ENCODE measurements around the gene SYMPK.

SYMPK gene

DNA sequence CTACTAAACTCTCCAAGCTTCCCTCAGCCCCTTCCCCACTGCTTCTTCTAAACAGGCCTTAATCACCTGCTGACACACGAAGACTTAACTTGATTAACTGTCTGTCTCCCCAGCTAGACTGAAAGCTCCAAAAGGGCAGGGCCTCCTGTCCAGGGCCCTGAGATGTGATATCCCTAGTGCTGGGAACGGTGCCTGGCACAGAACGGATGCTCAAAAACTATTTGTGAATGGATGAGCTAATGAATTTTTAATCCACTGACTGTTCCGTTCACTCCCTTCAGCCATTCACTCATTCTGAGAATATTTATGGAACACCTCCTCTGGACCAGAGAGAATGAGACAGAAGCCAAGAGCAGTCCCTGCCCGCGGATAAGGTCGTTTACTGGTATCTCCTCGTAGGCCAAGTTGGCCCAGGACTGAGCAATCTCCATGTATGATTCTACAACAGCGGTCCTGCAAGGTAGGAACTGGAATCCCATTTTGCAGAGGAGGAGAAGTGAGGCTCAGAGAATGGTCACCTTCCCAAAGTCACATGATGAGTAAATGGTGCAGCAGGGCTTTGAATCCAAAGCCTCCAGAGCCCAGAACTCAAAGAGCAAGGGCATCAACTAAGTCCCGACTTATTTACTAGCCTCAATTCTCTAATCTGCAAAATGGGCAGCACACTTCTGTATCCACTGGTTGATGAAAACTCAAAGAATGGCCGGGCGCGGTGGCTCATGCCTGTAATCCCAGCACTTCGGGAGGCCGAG is 73.7 kb downstream of the SYMPK start:
- no peak for TF ChIP-seq POLR2A (IDR thresholded peaks at IDR 0.05; ENCODE audit: low read depth, low read length)
- no peak for TF ChIP-seq TAF1 (IDR thresholded peaks at IDR 0.05; ENCODE audit: borderline replicate concordance, low read depth, low read length)
- TF ChIP-seq POLR2AphosphoS5 (IDR thresholded peaks at IDR 0.05; ENCODE audit: low read depth, low read length) = no peak
- FAIRE-seq (no peak), DNase-seq (ENCODE audit: insufficient read length) (no peak)

DNA sequence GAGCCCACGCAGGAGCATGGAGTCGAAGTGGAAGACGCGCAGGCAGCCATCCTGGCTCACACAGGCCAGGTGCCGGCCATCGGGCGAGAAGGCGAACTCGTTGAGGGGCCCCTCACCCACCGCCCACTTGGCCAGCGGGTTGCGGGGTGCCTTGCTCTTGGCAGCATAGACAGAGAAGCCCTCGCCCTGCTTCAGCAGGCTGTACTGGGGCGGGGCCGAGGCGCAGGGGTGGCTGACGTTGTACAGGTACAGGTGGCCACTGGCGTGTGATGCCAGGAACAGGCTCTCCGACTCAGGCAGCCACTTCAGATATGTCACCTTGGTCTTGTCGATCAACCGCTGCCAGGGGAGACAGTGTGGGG is 76.4 kb downstream of the SYMPK start:
- no peak for TF ChIP-seq TAF1 (IDR thresholded peaks at IDR 0.05; ENCODE audit: borderline replicate concordance, low read depth, low read length)
- no peak for TF ChIP-seq POLR2A (IDR thresholded peaks at IDR 0.05; ENCODE audit: low read depth, low read length)
- no peak for TF ChIP-seq POLR2AphosphoS5 (IDR thresholded peaks at IDR 0.05; ENCODE audit: low read depth, low read length)
- FAIRE-seq (no peak), DNase-seq (ENCODE audit: insufficient read length) (no peak)

DNA sequence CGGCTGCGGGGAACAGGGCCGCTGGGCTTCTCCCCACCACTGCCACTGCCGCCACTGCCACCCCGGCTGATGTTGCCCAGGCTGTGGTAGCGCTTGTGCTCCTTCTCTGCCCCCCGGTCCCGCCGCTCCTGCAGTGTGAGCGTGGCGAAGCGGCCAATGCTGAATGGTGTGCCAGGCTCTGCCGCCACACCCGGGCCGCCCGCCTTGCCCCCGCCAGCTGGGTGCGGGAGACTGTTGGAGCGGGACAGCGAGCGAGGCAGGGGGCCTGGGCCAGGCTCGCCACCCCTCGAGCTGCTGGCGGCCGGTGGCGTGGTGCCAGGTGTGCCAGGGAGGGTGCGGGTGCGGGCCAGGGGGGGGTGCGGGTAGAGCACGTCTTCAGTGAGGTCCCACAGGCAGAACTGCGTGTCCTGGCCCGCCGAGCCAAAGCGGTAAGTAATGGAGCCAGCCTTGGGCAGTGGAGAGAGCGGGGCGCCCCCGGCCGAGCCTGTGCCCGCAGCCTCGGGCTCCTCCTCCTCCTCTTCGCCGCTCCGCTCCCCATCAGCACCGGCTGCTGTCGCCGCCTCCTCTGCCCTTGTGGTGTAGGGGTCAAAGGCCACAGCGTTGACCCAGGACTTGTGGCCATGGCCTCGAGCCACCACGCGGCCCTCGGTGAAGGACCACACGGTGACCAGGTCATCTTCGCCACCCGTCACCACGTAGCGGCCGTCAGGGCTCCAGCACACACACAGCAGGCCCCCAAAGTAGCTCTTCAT is 77.0 kb downstream of the SYMPK start:
- FAIRE-seq = no peak
- TF ChIP-seq POLR2AphosphoS5 (IDR thresholded peaks at IDR 0.05; ENCODE audit: low read depth, low read length) = no peak
- no peak; the same call in 1 of the 2 replicates for TF ChIP-seq POLR2A (IDR thresholded peaks at IDR 0.05; ENCODE audit: low read depth, low read length)
- no peak for TF ChIP-seq TAF1 (IDR thresholded peaks at IDR 0.05; ENCODE audit: borderline replicate concordance, low read depth, low read length)
- DNase-seq (ENCODE audit: insufficient read length) = no peak

DNA sequence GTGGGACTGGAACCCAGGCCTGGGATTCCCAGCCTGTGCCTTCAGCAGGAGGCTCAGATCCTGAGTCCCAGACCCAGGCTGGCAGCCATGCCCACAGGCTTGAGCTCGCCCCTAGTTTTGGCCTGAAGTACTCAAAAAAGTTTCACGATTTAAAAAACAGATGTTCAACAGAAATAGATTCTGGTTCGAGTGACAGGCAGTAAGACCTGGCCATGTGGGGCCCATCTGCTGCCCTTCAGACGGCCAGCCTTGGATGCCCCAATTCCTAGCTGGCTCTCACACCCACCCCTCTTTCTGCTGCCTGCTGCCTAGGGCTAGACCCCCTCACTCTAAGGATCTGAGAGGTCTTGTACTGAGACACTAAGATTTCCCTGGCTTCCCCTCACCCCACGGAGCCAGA is 77.8 kb downstream of the SYMPK start:
- FAIRE-seq = no peak
- no peak for TF ChIP-seq TAF1 (IDR thresholded peaks at IDR 0.05; ENCODE audit: borderline replicate concordance, low read depth, low read length)
- no peak for TF ChIP-seq POLR2AphosphoS5 (IDR thresholded peaks at IDR 0.05; ENCODE audit: low read depth, low read length)
- no peak for TF ChIP-seq POLR2A (IDR thresholded peaks at IDR 0.05; ENCODE audit: low read depth, low read length)

DNA sequence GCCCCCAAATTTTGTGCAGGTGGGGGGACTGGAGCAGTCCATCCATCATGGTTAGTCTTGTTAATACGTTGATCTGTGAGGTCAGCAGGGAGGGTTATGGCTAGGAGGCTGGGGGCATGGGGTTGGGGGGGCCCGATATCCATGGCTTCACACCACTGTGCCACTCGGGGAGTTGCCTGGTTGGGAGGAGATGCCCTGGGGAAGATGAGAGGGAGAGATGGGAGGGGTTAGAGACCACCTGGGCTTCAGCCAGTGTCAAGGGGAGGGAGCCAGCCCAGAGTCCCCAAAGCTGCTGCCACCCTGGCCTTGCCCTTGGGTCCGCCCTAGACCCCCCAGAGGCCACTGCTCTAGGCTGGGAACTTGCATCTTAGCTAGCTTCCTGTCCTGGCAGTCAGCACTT is 78.9 kb downstream of the SYMPK start:
- no peak for TF ChIP-seq POLR2A (IDR thresholded peaks at IDR 0.05; ENCODE audit: low read depth, low read length)
- TF ChIP-seq TAF1 (IDR thresholded peaks at IDR 0.05; ENCODE audit: borderline replicate concordance, low read depth, low read length) = no peak
- TF ChIP-seq POLR2AphosphoS5 (IDR thresholded peaks at IDR 0.05; ENCODE audit: low read depth, low read length) = no peak
- FAIRE-seq (no peak), DNase-seq (ENCODE audit: insufficient read length) (no peak)

More for the DNA sequence above, 77.8 kb downstream of the SYMPK start:
- no peak for DNase-seq (ENCODE audit: insufficient read length)

DNA sequence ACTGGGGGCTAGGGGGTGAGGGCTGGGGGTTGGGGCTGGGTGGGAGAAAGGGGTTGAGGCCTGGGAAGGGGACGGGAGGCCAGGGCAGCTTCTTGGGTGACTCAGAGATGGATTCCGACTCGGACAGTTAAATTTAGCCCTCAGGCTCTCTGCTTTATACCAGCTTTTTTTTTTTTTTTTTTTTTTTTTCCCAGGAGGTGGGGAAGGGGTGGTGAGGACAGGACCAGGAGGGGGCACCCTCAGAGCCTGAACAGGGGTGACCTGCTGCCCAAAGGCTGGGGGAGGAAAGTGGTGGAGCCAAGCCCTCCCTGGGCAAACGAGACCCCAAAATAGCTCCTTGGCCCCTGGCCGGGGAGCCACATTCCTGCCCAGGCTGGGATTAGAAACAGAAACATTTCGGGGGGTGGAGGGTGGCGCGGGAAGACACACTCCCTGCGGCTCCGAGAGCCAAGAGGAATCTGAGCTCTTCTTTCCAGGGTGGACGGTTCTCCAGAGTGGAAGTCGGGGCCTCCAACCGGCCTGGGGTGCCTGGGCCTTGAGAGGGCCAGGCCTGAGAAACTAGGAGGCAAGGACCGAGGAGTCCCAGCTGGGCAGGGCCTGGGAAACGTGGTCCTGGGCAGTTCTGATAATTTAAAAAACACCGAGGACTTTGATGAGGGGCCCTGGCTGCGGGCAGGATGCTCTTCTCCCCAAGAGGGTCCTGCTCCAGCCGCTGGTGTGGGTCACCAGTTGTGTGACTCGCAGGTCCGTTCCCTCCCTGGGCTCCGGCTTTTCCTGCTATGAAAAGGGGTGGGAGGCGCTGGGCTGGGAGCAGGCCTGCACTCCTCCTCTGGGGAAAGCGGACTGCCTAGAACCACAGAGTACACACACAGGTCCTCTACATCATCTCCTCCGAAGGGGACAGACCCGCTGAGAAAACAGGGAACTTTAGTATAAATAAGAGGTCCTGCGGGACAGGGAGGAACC is 79.8 kb downstream of the SYMPK start:
- no peak for TF ChIP-seq TAF1 (IDR thresholded peaks at IDR 0.05; ENCODE audit: borderline replicate concordance, low read depth, low read length)
- no peak for TF ChIP-seq POLR2AphosphoS5 (IDR thresholded peaks at IDR 0.05; ENCODE audit: low read depth, low read length)
- TF ChIP-seq POLR2A (IDR thresholded peaks at IDR 0.05; ENCODE audit: low read depth, low read length) = no peak
- no peak for DNase-seq (ENCODE audit: insufficient read length)
- no peak for FAIRE-seq

DNA sequence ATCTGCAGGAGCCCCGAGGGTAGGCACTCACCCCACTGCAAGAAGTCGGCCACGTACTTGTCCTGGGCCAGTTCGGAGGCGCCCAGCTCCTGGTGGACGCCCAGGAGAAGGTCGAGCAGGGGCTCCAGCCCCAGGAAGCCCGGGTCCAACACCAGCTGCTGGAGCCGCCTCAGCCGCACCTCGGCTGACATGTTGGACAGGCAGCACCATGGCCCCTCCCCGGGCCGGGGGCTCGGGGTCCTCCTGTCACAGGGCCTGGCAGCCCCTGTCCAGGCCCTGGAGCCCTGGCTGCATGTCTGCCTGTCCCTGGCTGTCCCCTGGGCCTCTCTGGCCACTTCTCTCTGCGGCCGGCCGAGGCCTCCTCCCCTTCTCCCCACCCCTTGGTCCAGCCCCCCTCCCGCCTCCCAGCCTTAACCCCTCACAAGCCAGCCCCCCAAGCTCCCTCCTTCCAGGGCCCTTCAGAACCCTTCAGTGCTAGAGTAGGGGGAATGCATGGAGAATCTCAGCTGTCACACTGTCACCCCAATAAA is 80.7 kb downstream of the SYMPK start, which contains the start of gene DMPK:
TSS of gene DMPK (minus strand) at position 329 of the 530 bp plus-strand sequence. CDS start at position 191, 138 bp downstream.
- FAIRE-seq = no peak
- DNase-seq (ENCODE audit: insufficient read length) = no peak
- TF ChIP-seq POLR2AphosphoS5 (IDR thresholded peaks at IDR 0.05; ENCODE audit: low read depth, low read length) (no peak), TAF1 (IDR thresholded peaks at IDR 0.05; ENCODE audit: borderline replicate concordance, low read depth, low read length) (no peak), POLR2A (IDR thresholded peaks at IDR 0.05; ENCODE audit: low read depth, low read length) (no peak; the same call in 1 of the 2 replicates)

DNA sequence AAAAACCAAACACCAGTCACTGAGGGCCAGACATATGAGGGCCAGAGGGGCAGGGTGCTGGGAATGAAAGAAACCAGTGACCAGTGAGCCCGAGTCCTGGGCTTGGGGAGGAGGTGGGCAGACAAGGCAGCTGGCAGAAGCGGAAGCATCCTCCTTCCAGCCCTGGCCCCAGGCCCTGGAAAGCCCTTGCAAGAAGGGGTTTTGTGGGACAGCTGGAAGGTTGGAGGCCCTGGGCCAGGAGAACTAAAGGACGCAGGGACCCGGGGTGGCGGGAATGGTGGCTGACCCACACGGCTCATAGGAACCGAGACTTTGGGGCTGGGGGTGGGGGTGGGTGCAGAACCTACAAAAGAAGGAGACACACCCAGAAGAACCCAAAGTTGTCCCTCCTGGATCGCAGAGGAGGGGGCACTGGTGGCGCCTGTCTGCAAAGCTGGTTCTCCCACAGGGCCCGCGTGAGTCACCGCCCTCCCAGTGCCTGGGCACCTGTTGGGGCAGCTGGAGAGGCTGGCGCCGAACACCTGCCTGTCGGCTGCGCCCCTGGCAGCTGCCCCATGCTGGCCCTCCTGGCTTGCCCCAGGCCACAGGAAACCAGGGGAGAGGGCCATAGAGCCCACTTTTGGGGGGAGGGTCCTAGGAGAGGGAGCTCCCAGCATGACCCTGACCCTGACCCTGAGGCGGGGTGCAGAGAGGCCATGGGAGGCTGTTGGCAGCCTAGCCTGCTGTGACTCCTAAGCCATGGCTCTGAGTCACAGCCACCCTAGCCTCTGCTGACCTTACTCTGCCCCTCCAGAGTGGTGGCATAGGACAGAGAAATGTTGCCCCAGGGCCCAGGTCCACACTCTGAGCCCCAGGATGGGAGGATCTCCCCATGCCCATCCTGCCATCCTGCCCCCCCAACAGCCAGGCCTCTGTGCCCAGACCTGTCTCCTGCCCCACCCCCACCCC is 81.5 kb downstream of the SYMPK start:
- DNase-seq (ENCODE audit: insufficient read length) = no peak
- no peak for FAIRE-seq
- TF ChIP-seq POLR2A (IDR thresholded peaks at IDR 0.05; ENCODE audit: low read depth, low read length) (0 out of 2 replicates have a peak, but pooled peaks have one; percentile 9), TAF1 (IDR thresholded peaks at IDR 0.05; ENCODE audit: borderline replicate concordance, low read depth, low read length) (no peak), POLR2AphosphoS5 (IDR thresholded peaks at IDR 0.05; ENCODE audit: low read depth, low read length) (no peak)

DNA sequence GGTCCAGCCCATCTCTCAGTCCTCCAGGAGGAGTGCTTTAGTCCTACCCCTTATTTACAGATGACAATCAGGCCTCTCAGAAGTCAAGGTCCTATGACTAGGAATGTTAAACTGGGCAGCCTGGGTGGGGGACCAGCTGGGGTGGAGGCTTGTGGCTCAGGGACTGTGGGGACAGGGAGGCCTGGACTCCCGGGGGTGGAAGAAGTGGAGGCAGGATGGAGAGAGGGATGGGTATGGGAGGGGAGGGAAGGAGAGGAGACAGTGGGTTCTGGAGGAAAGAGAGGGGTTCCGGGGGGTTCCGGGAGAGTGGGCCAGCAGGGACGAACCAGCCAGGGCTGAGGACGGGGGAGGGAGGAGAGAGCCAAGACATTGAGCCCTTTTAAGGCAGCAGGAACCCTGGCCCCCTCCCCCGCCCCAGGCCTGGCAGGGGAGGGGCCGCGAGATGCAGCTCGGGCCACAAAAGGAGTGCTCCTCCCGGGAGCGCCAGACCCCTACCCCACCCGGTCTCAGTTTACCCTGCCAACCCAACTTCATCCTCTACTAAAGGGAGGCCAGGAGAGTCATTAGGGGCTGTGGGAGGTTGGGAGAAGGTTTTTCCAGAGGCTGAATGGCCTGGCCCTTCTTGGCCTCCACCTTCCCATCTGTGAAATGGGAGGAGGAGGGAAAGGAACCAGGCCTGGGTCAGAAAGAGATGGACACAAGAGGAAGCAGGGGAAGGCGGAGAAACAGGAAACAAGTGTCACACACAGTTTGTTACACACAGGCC is 82.3 kb downstream of the SYMPK start:
- no peak for DNase-seq (ENCODE audit: insufficient read length)
- no peak for FAIRE-seq
- TF ChIP-seq POLR2AphosphoS5 (IDR thresholded peaks at IDR 0.05; ENCODE audit: low read depth, low read length) (no peak), POLR2A (IDR thresholded peaks at IDR 0.05; ENCODE audit: low read depth, low read length) (no peak), TAF1 (IDR thresholded peaks at IDR 0.05; ENCODE audit: borderline replicate concordance, low read depth, low read length) (no peak)

All from GM12892 (cell line).